ENCODE results near the gene LSR. TPM values are rescaled to one million over a fixed set of nuclear protein-coding genes. Genes with fewer than 3 reads are reported as not detected.

The LSR gene
- total RNA-seq, 1 donor from 2014 or later, result 18.1 TPM

DNA sequence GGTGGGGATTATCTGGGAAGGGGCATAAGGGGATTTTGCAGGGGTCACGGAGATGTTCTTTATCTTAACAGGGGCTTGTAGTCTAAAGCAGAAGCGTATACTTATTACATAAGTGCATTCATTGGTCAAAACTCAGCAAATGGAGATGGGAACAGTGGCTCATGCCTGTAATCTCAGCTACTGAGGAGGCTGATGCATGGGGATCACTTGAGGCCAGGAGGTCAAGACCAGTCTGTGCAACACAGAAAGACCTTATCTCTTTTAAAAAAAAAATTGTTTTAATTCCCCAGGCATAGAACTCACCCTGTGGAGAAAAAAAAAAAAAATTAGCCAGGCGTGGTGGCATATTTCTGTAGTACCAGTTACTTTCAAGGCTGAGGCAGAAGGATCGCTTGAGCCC lies 39.2 kb upstream of the LSR start:
- Mint-ChIP-seq H3K36me3 (ENCODE audit: low read depth, unreplicated experiment) (no peaks in the 10 kb centered on the region), H3K27ac (ENCODE audit: unreplicated experiment) (no peak overlapping the region), H3K4me1 (ENCODE audit: low read depth, unreplicated experiment) (no peaks in the 10 kb centered on the region), H3K4me3 (ENCODE audit: unreplicated experiment) (no peak overlapping the region), H3K27me3 (ENCODE audit: low read depth, unreplicated experiment) (peaks cover 11% of the 10 kb centered on the region), H3K9me3 (ENCODE audit: unreplicated experiment) (peaks cover 2% of the 10 kb centered on the region)
- Histone ChIP-seq H3K4me2 (ENCODE audit: low read length) (no peak overlapping the region), H3K36me3 (ENCODE audit: insufficient read depth, low read length) (no peaks in the 10 kb centered on the region), H3K9me3 (ENCODE audit: insufficient read depth, low read depth, low read length) (no peaks in the 10 kb centered on the region), H3K27me3 (ENCODE audit: insufficient read depth, low read length) (no peaks in the 10 kb centered on the region), H4K20me1 (ENCODE audit: insufficient read depth, low read length) (no peaks in the 10 kb centered on the region), H2AFZ (ENCODE audit: low read depth, low read length) (no peak overlapping the region), H3K4me3 (ENCODE audit: insufficient read depth, low read depth, low read length) (no peak overlapping the region), H3K27ac (ENCODE audit: low read depth, low read length) (no peak overlapping the region), H3K79me2 (ENCODE audit: insufficient read depth, low read length) (no peaks in the 10 kb centered on the region), H3K4me1 (ENCODE audit: insufficient read depth, low read length) (peaks cover 4% of the 10 kb centered on the region), H3K9ac (ENCODE audit: low read length) (no peak overlapping the region)
- FAIRE-seq, result no peak
- TF ChIP-seq, protein P1, sequence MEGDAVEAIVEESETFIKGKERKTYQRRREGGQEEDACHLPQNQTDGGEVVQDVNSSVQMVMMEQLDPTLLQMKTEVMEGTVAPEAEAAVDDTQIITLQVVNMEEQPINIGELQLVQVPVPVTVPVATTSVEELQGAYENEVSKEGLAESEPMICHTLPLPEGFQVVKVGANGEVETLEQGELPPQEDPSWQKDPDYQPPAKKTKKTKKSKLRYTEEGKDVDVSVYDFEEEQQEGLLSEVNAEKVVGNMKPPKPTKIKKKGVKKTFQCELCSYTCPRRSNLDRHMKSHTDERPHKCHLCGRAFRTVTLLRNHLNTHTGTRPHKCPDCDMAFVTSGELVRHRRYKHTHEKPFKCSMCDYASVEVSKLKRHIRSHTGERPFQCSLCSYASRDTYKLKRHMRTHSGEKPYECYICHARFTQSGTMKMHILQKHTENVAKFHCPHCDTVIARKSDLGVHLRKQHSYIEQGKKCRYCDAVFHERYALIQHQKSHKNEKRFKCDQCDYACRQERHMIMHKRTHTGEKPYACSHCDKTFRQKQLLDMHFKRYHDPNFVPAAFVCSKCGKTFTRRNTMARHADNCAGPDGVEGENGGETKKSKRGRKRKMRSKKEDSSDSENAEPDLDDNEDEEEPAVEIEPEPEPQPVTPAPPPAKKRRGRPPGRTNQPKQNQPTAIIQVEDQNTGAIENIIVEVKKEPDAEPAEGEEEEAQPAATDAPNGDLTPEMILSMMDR (IDR thresholded peaks at IDR 0.05; ENCODE audit: insufficient read depth, low read depth, low read length), result no peak
- TF ChIP-seq EZH2 (IDR thresholded peaks at IDR 0.05; ENCODE audit: insufficient read depth, low read length), result no peak
- DNase-seq (ENCODE audit: low read depth), result no peak

DNA sequence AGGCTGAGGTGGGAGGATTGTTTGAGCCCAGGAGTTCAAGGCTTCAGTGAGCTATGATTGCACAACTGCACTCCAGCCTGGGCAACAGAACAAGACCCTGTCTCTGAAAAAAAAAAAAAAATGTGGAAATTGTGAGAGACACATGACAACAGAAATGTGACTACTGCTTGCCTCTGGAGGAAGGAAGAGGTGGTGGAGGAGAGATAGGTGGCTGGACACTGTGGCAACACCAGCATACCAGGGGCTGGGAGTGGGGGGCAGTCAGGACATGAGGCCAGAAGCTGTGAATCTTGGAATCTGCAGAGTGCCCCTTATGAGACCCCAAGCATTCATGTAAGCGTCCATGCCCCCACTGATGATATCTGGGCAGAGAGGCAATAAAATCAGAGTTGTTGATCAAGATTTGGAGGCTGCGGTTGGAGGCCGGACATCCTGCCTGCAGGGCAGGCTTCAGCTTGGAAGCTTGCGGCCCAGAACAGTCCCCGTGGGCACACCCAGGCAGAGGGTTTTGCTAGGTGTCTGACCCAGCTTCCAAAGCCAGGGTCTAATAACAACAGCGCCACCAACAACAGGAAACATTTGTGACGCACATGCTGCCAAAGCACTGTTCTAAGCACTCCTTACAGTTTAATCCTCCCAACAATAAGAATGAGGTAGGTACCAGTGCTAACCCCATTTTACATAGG lies 37.1 kb upstream of the LSR start:
- peaks cover 4% of the 10 kb centered on the region for H3K4me1 ChIP-seq (ENCODE audit: insufficient read depth, low read length)
- H3K4me2 ChIP-seq (ENCODE audit: low read length), result no peak overlapping the region
- TF ChIP-seq, protein P1 (IDR thresholded peaks at IDR 0.05; ENCODE audit: insufficient read depth, low read depth, low read length), result no peak
- TF ChIP-seq EZH2 (IDR thresholded peaks at IDR 0.05; ENCODE audit: insufficient read depth, low read length), result no peak
- no peaks in the 10 kb centered on the region for H3K36me3 Mint-ChIP-seq (ENCODE audit: low read depth, unreplicated experiment)
- no peaks in the 10 kb centered on the region for H4K20me1 ChIP-seq (ENCODE audit: insufficient read depth, low read length)
- H3K4me3 Mint-ChIP-seq (ENCODE audit: unreplicated experiment), result no peak overlapping the region
- H3K9ac ChIP-seq (ENCODE audit: low read length), result no peak overlapping the region
- no peak overlapping the region for H2AFZ ChIP-seq (ENCODE audit: low read depth, low read length)
- DNase-seq (ENCODE audit: low read depth) (no peak), FAIRE-seq (no peak)
- H3K27me3 ChIP-seq (ENCODE audit: insufficient read depth, low read length), result no peaks in the 10 kb centered on the region
- no peaks in the 10 kb centered on the region for H3K79me2 ChIP-seq (ENCODE audit: insufficient read depth, low read length)
- peaks cover 2% of the 10 kb centered on the region for H3K27me3 Mint-ChIP-seq (ENCODE audit: low read depth, unreplicated experiment)
- H3K9me3 Mint-ChIP-seq (ENCODE audit: unreplicated experiment), result peaks cover 2% of the 10 kb centered on the region
- no peaks in the 10 kb centered on the region for H3K9me3 ChIP-seq (ENCODE audit: insufficient read depth, low read depth, low read length)
- no peak overlapping the region for H3K27ac ChIP-seq (ENCODE audit: low read depth, low read length)
- H3K4me3 ChIP-seq (ENCODE audit: insufficient read depth, low read depth, low read length), result no peak overlapping the region
- no peak overlapping the region for H3K27ac Mint-ChIP-seq (ENCODE audit: unreplicated experiment)
- no peaks in the 10 kb centered on the region for H3K4me1 Mint-ChIP-seq (ENCODE audit: low read depth, unreplicated experiment)
- no peaks in the 10 kb centered on the region for H3K36me3 ChIP-seq (ENCODE audit: insufficient read depth, low read length)

DNA sequence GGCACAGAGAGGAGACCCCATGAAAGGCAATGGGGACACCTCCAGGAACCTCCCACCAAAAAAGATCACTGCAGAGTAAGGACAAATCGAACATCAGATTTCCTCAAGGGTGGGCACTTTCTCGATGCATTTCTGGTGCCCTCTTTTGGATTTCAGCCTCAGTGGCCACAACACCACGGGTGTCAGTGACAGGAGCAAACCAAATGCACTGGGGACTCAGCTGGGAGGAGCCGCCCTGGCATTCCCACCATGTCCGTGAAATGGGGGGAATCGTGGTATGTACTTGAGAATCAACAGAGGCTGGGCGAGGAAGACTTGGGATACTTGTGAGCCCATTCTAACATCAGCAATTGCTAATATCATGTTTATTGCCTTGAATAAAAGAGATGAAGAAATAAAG lies 36.6 kb upstream of the LSR start:
- H3K27ac ChIP-seq (ENCODE audit: low read depth, low read length), result no peak overlapping the region
- H3K4me2 ChIP-seq (ENCODE audit: low read length), result no peak overlapping the region
- Mint-ChIP-seq H3K36me3 (ENCODE audit: low read depth, unreplicated experiment) (no peaks in the 10 kb centered on the region), H3K9me3 (ENCODE audit: unreplicated experiment) (peaks cover 4% of the 10 kb centered on the region), H3K27me3 (ENCODE audit: low read depth, unreplicated experiment) (peaks cover 2% of the 10 kb centered on the region), H3K27ac (ENCODE audit: unreplicated experiment) (no peak overlapping the region), H3K4me3 (ENCODE audit: unreplicated experiment) (no peak overlapping the region), H3K4me1 (ENCODE audit: low read depth, unreplicated experiment) (no peaks in the 10 kb centered on the region)
- no peaks in the 10 kb centered on the region for H4K20me1 ChIP-seq (ENCODE audit: insufficient read depth, low read length)
- H2AFZ ChIP-seq (ENCODE audit: low read depth, low read length), result no peak overlapping the region
- H3K27me3 ChIP-seq (ENCODE audit: insufficient read depth, low read length), result no peaks in the 10 kb centered on the region
- no peaks in the 10 kb centered on the region for H3K79me2 ChIP-seq (ENCODE audit: insufficient read depth, low read length)
- no peak overlapping the region for H3K4me3 ChIP-seq (ENCODE audit: insufficient read depth, low read depth, low read length)
- FAIRE-seq (no peak), DNase-seq (ENCODE audit: low read depth) (no peak)
- TF ChIP-seq, protein P1 (IDR thresholded peaks at IDR 0.05; ENCODE audit: insufficient read depth, low read depth, low read length), result no peak
- TF ChIP-seq EZH2 (IDR thresholded peaks at IDR 0.05; ENCODE audit: insufficient read depth, low read length), result no peak
- no peaks in the 10 kb centered on the region for H3K9me3 ChIP-seq (ENCODE audit: insufficient read depth, low read depth, low read length)
- H3K36me3 ChIP-seq (ENCODE audit: insufficient read depth, low read length), result no peaks in the 10 kb centered on the region
- H3K9ac ChIP-seq (ENCODE audit: low read length), result no peak overlapping the region
- H3K4me1 ChIP-seq (ENCODE audit: insufficient read depth, low read length), result peaks cover 4% of the 10 kb centered on the region
